HTR-8/SVneo (cell line): Measurements from ENCODE around the gene KLHL42.

Source experiments
- DNase-seq: peaks from one replicate; pipeline ENCODE4 v3.0.0; 2011; ENCODE audit warnings: low spot score, mixed read lengths; ENCODE audit not compliant: insufficient read length
- FAIRE-seq: peaks from 2 replicates; lab custom pipeline; 2011; peaks lifted over from hg19 to GRCh38; lab: Jason Lieb, UNC

Gene KLHL42

DNA sequence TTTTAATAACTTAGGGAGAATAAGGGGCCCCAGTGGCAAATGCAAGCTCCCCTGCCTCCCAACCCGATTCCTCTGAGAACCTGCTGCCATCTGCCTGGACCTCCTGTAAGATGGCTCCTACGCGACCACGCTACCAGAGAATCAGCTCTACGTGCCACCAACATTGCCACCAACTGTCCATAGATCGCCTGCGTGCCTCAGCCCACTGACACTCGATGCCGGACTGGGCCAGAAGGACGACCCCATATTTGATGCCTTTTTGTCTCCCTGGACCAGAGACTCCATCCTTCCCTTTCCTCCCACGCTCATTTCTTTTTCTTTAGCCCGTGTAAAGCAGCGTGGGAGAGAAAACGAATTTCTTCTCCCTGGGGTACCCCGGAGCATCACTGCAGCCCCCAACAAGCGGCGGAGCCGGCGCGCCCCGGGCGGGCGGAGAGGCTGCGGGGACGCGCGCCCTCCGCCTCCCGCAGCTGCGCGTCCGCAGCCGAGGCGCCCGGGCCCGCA lies 565 bp upstream of the KLHL42 start:
- peak; percentile 45 for DNase-seq
- FAIRE-seq = peak; percentile 94

DNA sequence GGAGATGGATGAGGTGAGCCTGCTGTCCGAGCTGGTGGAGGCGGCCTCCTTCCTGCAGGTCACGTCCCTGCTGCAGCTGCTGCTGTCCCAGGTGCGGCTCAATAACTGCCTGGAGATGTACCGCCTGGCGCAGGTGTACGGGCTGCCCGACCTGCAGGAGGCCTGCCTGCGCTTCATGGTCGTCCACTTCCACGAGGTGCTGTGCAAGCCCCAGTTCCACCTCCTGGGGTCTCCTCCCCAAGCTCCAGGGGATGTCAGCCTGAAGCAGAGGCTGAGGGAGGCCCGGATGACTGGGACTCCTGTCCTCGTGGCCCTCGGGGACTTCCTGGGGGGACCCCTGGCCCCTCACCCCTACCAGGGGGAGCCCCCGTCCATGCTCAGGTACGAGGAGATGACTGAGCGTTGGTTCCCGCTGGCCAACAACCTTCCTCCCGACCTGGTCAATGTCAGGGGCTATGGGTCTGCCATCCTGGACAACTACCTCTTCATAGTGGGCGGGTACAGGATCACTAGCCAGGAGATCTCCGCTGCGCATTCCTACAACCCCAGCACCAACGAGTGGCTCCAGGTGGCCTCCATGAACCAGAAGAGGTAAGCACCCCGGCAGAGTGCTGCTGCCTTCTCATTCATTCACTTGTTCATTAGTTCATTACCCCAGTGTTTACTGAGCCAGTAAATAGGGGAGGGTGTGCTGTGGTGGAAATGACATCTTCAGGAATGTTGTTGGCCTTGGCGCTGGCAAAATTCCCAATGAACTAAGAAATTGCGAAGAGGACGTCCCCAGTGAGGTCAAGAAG lies 777 bp downstream of the KLHL42 start:
- FAIRE-seq (no peak), DNase-seq (peak; percentile 43)

DNA sequence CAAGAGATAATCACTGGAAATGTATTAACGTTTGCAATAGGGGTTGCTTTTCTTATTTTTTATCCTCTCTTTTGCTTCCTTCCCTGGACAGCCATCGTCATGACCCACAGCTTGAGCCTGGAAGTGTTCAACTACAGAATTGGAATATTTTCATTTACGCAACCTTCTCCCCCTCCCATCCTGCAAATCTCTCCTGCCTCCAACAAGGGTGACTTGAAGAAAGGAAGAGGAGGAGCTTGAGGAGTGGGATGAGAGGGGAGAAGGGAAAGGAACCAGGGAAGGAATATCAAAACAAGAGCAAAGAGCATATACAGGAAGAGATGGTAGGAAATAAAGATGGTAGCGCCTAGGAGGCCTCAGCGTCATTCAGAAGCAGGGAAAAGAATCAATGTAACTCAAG lies 1.6 kb downstream of the KLHL42 start:
- DNase-seq = peak; percentile 48
- peak; percentile 73 for FAIRE-seq

DNA sequence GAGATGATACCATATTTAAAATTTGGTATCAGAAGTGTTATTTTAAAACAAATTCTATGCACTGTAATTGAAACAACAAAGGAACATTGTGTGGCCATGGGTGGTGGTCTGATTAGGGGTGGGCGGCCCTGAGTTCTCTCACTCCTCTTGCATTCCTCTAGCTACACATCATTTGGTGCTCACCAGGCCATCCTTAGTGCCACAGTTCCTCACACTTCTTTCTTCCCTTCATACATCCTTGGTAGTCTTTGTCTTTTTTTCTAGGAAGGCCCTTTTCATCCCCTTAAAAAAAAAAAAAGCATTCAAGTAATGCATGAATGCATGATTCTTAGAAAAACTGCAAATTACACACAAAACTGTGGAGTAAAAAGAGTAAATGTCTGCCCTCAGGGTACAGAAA lies 2.4 kb downstream of the KLHL42 start:
- FAIRE-seq = no peak
- DNase-seq = no peak

DNA sequence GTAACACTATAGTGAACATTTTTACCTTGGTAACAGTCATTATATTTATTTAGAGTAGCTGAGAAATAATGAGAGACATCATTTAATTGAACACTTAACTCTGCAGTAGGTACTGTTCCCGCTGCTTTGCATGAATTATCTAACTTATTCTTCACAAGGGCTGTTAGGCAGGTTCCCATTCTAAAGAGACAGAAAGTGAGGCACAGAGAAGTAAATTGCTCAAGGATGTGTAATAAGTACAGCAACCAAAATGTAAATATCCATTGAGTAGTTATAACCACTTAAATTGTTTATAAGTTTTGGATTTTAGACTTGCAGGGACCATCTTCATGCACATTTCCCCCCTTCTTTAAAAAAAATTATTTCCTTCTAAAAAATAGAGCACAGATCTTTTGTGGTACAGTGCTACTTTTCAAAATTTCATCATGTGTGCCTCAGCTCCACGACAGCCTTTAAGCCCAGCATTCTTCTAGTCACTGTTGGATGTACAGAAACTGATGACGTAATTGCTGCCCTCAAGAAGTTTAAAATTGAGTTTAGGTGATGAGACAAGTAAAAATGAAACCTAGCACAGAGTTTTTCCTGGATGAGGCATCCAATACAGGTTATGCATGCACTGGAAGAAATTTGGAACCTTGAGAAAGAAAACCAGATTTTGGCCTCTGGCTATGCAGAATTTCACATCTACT lies 6.0 kb downstream of the KLHL42 start:
- FAIRE-seq (peak; percentile 64), DNase-seq (peak; percentile 31)

DNA sequence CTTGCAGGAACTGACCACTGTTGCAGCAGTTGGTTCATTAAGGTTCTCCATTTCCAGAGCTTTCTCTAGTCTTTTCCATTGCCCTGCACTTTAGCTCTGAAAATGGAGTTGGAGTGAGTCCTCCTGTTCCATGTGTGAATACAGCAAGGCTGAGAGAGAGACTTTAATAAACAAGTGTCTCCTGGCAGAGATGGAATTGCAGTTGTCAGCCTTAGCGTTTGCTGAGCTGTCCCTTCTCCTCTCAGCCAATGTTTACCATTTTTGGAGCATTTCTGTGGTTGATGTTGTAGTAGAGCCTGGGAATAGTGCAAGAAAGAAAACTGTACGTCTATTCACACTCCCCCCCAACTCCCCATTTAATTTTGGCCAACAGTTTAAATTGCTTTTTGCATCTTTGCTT lies 7.5 kb downstream of the KLHL42 start:
- DNase-seq (no peak), FAIRE-seq (no peak)

DNA sequence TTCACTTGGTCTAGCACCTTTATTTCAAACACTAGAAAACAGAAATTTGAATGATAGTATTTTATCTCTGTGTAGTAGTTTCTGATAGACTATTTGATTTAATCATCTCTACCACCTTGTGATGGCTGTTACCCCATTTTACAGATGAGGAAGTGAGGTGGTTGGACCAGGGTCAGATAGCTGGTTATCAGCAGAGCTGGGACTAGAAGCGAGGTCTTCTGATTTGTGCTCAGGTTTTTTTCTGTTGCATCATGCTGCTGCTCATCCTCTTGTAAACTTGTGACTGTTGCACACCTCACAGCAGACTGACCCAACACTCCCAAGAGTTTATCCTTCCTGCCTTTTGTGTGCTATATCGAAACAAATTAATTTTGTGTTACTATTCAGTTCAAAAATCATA lies 10.1 kb downstream of the KLHL42 start:
- FAIRE-seq (peak; percentile 4), DNase-seq (no peak)

DNA sequence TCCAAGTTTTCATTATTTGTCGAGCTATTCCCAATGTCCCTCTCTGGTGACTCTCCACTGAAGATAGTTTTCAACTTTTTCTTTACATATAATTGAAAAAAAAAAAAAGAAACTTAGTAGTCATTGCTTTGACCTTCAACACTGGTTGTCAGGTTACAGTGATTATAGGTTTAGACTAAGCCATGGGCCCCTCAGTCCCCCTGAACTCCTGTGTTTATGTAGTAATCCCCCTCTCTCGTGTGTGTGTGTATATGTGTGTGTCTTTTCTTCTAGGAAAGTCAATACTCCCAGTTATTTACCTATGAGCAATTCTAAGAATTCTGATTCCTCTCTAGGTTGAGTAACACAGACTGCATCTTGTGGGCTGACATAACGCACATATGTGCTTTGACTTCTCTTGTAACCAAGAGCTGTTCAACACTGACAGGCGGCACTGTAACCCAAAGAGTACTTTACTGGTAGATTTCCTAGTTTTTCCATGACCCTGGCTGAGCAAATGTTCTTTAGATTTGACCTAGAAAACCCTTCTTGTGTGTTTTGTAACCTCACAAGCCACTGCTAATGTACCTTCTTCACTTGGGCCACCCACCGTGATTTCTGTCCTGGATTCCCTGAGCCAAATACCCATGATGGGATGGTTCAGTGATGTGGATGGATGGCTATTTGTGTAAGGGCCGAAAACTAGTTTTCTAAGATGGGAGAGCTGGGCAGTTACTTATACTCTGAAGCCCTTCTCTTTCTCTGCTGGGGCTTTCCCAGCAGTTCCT lies 15.0 kb downstream of the KLHL42 start:
- FAIRE-seq (peak; percentile 83), DNase-seq (no peak)

DNA sequence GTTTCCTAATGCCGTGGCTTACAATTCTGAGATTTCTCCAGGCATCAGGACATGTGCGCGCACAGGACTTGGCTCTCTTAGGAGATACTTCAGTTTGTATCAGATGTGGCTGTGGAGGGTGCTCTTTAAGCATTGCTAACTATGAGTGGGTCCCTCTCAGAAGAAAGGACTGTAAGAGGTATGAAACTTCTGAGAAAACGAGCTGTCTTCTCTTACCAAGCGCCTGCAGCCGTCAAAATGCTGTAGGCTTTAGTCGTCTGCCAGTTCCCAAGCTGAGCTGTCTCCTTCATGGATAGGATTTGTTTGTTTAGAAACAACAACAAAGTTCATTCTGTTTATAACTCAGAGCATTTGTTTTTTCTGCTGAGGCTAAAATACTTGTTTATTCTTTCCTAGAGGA lies 16.1 kb downstream of the KLHL42 start:
- DNase-seq (no peak), FAIRE-seq (no peak)

DNA sequence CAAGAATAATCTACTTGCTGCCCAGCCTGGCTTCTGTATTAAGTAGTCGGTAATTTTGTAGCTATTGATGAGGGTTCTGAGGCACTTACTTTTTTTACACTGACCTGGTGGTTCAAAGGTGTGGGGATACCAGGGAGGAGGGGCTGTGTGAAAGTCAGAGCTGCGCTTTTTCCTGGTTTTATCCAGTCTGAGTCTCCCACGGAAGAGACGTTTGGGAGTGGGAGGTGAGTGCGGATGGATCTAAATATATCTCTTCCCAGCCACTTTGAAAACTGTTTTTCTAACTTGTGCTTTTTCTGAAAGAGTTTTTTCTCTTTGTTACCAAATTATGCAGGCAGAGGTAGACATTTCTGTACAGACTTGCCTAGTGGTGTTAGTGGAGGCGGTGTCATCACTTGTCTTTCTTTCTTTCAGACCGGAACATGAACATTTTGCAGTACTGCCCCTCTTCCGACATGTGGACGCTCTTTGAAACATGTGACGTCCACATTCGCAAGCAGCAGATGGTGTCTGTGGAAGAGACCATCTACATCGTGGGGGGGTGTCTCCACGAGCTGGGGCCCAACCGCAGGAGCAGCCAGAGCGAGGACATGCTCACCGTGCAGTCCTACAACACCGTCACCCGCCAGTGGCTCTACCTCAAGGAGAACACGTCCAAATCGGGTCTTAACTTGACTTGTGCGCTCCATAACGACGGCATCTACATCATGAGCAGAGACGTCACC lies 17.4 kb downstream of the KLHL42 start:
- no peak for DNase-seq
- FAIRE-seq = peak; percentile 95

DNA sequence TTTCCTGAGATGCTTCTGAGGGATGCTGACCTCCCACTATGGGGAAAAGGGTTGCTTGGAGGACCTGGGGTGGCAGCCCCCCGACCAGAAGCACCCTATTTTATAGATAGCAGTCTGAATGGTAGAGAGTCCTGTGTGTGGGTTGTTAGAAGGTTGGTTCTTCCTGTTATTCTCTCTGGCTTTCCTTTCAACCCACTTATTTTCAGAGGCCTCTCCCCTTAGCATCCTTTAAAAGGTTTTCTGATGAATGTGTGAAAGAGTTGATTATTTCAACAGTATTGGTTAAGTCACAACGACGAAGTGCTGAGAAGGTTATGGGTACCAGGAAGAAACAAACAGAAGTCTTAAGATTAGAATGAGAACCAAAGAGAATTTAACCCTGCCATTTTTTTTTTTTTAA lies 20.8 kb downstream of the KLHL42 start:
- FAIRE-seq = no peak
- DNase-seq = no peak

DNA sequence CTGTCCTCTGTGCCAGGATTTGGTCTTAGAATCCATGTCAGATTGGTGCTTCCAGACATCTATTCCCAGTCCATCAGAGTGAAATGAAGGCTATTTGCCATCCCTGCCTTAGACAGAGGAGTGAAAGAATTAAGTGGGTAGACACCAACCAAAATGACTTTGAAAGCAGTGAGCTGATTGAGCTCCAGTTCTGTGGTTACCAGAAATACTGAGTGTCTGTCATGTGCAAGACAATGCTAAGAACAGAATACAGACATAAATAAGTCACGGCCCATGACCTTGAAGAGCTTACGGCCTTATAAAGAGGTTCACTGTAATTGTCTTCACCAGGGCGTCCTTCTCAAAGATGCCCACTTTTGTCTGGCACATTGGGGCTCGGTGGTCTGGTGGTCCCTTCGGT lies 21.6 kb downstream of the KLHL42 start:
- FAIRE-seq = peak; percentile 72
- DNase-seq = no peak

DNA sequence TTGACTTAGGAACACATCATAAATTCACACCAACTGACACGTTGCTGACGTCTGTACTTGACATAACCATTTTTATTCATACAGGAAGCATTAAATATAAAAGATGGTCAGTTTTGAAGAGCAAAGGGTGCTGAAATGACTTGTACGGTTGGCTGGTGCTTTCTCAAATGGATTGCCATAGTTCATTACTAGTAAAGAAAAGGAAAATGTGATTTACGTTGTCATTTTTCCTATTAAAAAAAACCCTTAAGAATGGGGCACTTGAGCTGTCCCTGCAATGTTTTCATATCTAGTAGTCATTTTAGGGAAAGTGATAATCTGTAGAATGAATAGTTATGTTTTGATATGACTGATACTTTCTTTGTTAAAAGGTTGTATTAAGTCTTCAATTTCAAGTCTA lies 22.5 kb downstream of the KLHL42 start:
- FAIRE-seq (no peak), DNase-seq (no peak)

DNA sequence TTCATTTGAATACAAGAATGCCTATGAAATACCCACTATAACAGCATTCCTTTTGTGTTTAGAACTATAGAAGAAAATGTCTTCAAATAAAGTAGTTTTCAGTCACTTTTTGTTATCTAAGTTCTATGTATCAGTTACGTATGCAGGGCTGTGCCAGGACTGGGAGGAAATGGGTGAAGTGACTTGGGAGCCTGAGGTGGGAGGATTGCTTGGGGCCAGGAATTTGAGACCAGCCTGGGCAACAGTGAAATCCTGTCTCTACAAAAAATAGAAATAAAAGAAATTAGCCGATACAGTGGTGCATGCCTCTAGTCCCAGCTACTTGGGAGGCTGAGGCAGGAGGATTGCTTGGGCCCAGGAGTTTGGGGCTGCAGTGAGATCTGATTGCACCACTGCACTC lies 22.9 kb downstream of the KLHL42 start:
- FAIRE-seq (peak; percentile 51), DNase-seq (no peak)

DNA sequence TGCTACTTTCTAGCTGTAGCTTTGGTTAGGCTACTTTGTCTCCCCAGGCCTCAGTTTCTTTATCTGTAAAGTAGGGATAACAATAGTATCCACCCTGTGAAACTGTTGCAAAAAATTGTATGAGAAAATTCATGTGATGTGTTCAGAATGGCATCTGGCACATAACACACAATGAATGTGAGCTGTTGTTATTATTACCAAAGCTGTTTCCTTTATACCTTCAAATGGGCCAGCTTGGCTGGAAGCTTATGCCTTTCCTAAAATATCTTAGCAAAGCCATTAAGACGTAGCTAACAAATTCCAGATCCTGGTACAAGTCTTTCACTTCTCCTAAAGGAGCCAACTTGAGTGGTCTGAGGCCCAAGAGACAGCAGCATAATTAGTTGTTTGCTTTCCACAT lies 25.2 kb downstream of the KLHL42 start:
- no peak for FAIRE-seq
- DNase-seq = no peak

DNA sequence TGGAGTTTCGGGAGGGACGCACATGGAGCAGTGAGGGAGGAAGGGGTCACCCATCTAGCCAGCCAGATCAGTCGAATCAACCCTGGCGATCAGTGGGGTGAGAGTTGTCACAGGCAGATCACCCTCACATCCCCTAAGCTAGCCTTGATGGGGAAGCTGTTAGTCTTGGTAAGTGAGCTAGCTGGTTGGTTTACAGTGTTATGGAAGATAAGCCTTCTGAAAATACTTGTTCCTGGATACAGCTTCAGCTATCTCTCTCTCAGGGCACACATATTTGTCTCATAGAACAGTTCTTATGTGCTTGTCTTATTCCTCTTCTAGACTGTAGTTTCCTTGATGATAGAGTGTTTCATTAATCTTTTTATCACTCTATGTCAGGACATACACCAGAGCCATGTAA lies 26.2 kb downstream of the KLHL42 start:
- FAIRE-seq (peak; percentile 90), DNase-seq (no peak)

DNA sequence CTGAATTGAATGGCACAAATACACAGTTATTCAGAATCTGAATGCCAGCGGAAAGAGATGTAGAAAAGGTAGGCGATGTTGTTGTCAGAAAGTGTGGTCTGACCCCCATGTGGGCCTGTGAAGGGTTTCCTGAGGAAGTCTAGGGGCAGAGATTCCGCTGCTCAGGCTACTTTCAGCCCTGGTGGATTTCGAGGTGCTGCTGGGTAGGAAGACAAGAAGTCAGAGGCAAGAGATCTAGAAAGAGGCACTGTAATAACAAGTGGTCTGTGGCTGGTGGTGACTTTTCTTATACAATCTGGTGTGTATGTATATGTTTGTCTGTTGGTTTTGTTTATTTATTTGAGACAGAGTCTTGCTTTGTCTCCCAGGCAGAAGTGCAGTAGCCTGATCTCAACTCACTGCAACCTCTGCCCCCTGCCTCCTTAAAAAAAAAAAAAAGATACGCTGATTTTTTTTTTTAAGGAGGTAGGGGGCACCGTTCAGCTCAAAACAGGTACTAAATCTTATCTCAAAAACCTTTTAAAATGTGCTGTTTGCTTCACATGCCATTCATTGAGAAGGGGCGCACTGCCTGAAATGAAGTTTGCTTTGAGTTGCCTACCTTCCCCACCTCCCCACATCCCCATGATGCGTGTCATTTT lies 27.1 kb downstream of the KLHL42 start:
- no peak for DNase-seq
- no peak for FAIRE-seq

DNA sequence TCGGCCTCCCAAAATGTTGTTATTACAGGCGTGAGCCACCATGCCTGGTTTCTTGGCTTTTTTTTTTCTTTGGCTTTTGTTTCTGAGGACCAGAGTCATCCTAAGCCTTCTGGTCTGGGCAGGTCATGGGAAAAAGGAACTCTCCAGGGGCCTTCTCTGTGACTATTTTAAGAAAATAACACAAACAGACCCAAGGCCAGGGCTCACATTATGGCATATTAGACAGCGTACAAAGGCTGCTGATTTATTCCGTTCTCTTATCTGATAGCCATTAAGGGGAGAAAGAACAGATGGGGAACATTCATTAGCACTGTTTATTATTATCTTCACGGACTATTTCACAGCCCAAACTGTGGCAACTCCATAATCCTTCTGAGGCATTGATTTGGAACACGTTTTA lies 28.8 kb downstream of the KLHL42 start:
- no peak for FAIRE-seq

DNA sequence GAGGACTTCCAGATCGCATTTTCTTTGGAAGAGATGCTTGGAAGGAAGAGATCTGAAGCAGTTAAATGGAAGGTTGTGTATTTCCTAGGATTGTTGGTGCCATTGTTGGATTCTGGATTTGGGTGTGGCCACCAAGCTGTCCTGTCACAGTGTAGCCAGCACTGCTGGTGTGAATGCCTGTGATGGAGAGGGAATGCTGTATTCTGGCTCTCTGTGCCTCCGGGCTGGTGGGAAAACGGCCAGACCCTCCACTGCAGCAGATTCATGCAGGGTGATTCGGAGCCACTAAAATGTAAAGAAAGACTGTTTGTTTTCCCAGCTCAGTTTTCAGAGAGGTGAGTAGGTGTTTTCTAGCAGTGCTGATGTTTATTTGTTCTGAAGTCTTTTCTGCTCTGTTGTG lies 30.7 kb downstream of the KLHL42 start:
- peak; percentile 23 for FAIRE-seq
- no peak for DNase-seq

More for the DNA sequence above, 28.8 kb downstream of the KLHL42 start:
- no peak for DNase-seq

DNA sequence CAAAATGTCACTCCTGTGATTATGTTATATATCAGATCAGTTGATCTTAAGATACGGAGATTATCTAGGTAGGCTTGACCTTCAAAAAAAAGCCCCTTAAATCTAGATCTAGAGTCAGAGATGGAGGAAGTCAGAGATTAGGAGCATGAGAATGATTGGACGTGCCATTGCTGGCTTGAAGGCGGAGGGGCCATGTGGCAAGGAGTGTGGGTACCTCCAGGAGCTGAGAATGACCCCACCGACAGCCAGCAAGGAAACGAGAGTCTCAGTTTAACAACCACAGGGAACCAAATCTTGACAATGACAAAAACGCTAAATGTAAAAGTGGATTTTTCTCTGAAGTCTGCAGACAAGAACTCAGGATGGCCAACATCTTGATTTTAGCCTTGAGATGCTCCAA lies 32.5 kb downstream of the KLHL42 start:
- FAIRE-seq = peak; percentile 26

More for the DNA sequence above, 32.5 kb downstream of the KLHL42 start:
- DNase-seq = no peak
